Esophagus squamous epithelium (tissue), 5 donors: ENCODE measurements around the gene PLXDC2. TPM values are rescaled to one million over a fixed set of nuclear protein-coding genes. Genes with fewer than 3 reads are reported as not detected.

ENCODE experiments used
- DNase-seq: peaks from one replicate; lab custom pipeline; 2025; lab: John Stamatoyannopoulos, UW
- H3K27ac ChIP-seq, 4 donors: fragments of 200-600 bp; sonication (generic); one replicate each; pipeline ENCODE4 v1.5.1; 2016 to 2019; ENCODE audit warnings: mild to moderate bottlenecking in 1 of 4
- H3K27me3 ChIP-seq, 4 donors: fragments of 200-600 bp; sonication (generic); 1 replicate in 3 of 4; 2 replicates in 1 of 4; pipeline versions ENCODE4 v1.5.1 to v1.6.0; 2017 to 2021; ENCODE audit warnings: antibody characterized with exemption in 1 of 4
- H3K36me3 ChIP-seq, 3 donors: fragments of 200-600 bp; sonication (generic); one replicate each; pipeline ENCODE4 v1.5.1; 2016 to 2019
- H3K4me1 ChIP-seq, 3 donors: fragments of 200-600 bp; sonication (generic); one replicate each; pipeline ENCODE4 v1.5.1; 2017 to 2019
- H3K4me3 ChIP-seq, 4 donors: fragments of 200-600 bp; sonication (generic); 1 replicate in 3 of 4; 2 replicates in 1 of 4; pipeline ENCODE4 v1.5.1; 2016 to 2019; ENCODE audit warnings: mild to moderate bottlenecking in 2 of 4, moderate library complexity in 1 of 4
- H3K9me3 ChIP-seq, 3 donors: fragments of 200-600 bp; sonication (generic); one replicate each; pipeline ENCODE4 v1.5.1; 2016 to 2019
- POLR2A ChIP-seq, 4 donors: fragments of 450-650 bp; IDR thresholded peaks; one replicate each; pipeline ENCODE4 v1.6.1; 2017; ENCODE audit warnings: antibody characterized with exemption in 4 of 4, mild to moderate bottlenecking in 4 of 4, moderate library complexity in 3 of 4
- WGBS, 2 donors: methylation state at CpG; one replicate each; pipeline ENCODE4 v1.1.5; 2018; 5-methylcytosine and 5-hydroxymethylcytosine counted together
- intact Hi-C: fragments of 100-400 bp; cut with DNase I; formaldehyde crosslinking; loops from one replicate; pipeline ENCODE4 v1.15.0; 2022
- total RNA-seq, 4 donors: library from RNA; depleted of rRNA; stranded (reverse); fragments of >200 nt; gene quantifications; one replicate each; pipeline ENCODE4 v1.1.0, GENCODE V29; 2016
- TF ChIP-seq, protein P1 (sequence below), 6 experiments: fragments of 450-650 bp in 4 of 6; fragments of 200-600 bp in 2 of 6; sonication (generic) in 2 of 6; IDR thresholded peaks; one replicate each; pipeline ENCODE4 v1.5.1; 2016 to 2019; ENCODE audit warnings: antibody characterized with exemption in 6 of 6, mild to moderate bottlenecking in 4 of 6, moderate library complexity in 4 of 6
- donor health status: DM: yes; HTN: yes; CAD: no.

The PLXDC2 gene
- total RNA-seq, 4 donors from 2014 or later, result 22.4 to 50.4 (median 36.9) TPM

GRCh38 chr10:19944911-19945663 lies 128.9 kb downstream of the PLXDC2 start:
- intact Hi-C loops, result no loop called here
- H3K27ac ChIP-seq, result peak overlapping the region in 3 of 4 donors; percentile 14 to 40 (median 23)
- H3K27me3 ChIP-seq, result no peaks in the 10 kb centered on the region
- TF ChIP-seq, protein P1, sequence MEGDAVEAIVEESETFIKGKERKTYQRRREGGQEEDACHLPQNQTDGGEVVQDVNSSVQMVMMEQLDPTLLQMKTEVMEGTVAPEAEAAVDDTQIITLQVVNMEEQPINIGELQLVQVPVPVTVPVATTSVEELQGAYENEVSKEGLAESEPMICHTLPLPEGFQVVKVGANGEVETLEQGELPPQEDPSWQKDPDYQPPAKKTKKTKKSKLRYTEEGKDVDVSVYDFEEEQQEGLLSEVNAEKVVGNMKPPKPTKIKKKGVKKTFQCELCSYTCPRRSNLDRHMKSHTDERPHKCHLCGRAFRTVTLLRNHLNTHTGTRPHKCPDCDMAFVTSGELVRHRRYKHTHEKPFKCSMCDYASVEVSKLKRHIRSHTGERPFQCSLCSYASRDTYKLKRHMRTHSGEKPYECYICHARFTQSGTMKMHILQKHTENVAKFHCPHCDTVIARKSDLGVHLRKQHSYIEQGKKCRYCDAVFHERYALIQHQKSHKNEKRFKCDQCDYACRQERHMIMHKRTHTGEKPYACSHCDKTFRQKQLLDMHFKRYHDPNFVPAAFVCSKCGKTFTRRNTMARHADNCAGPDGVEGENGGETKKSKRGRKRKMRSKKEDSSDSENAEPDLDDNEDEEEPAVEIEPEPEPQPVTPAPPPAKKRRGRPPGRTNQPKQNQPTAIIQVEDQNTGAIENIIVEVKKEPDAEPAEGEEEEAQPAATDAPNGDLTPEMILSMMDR (IDR thresholded peaks at IDR 0.05), result no peak
- 50 to 59% methylated on average over 6 of the region's 6 CpGs for WGBS, 2 donors
- no peak for DNase-seq
- H3K4me1 ChIP-seq, result peaks cover 0 to 37% (median 16%) of the 10 kb centered on the region in 3 donors
- H3K4me3 ChIP-seq, result no peak overlapping the region
- no peaks in the 10 kb centered on the region for H3K36me3 ChIP-seq
- H3K9me3 ChIP-seq, result no peaks in the 10 kb centered on the region

DNA sequence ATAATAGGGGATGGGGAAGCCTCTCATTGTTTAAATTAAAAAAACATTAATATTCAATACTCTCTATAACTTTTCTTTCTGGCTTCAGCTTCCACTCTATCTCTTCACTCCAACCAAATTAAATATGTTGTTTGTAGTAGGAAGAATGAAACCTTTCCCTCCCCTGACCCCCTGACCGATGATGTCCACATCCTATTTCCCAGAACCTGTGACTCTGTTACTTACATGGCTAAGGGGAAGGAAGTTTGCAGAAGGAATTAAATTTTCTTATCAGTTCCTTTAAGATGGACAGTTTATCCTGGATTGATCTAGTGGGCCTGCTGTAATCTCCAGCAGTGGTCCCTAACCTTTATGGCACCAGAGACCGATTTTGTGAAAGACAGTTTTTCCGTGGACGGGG lies 130.0 kb downstream of the PLXDC2 start:
- no peaks in the 10 kb centered on the region for H3K9me3 ChIP-seq
- no peak for DNase-seq
- H3K27ac ChIP-seq, result peak overlapping the region in 2 of 4 donors; percentile 23 to 40
- intact Hi-C loops, result no loop called here
- H3K36me3 ChIP-seq, result no peaks in the 10 kb centered on the region
- H3K4me1 ChIP-seq, result peaks cover 0 to 37% (median 16%) of the 10 kb centered on the region in 3 donors
- TF ChIP-seq, protein P1 (IDR thresholded peaks at IDR 0.05), result no peak
- no peak for TF ChIP-seq POLR2A (IDR thresholded peaks at IDR 0.05)
- no peaks in the 10 kb centered on the region for H3K27me3 ChIP-seq
- WGBS, 2 donors, result 82 to 83% methylated on average over 4 of the region's 4 CpGs
- H3K4me3 ChIP-seq, result no peak overlapping the region

- no peak for DNase-seq
- no peak overlapping the region for H3K4me3 ChIP-seq
- no peaks in the 10 kb centered on the region for H3K27me3 ChIP-seq
- H3K36me3 ChIP-seq, result no peaks in the 10 kb centered on the region
- no peaks in the 10 kb centered on the region for H3K9me3 ChIP-seq
- 88 to 90% methylated on average over 6 to 8 of the region's 8 CpGs for WGBS, 2 donors
- intact Hi-C loops, result no loop called here
- H3K27ac ChIP-seq, result no peak overlapping the region
- peaks cover 0 to 37% (median 16%) of the 10 kb centered on the region in 3 donors for H3K4me1 ChIP-seq
- no peak for TF ChIP-seq POLR2A (IDR thresholded peaks at IDR 0.05)
- TF ChIP-seq, protein P1 (IDR thresholded peaks at IDR 0.05), result no peak
These were observed 130.6 kb downstream of the PLXDC2 start for GRCh38 chr10:19946791-19947190.

DNA sequence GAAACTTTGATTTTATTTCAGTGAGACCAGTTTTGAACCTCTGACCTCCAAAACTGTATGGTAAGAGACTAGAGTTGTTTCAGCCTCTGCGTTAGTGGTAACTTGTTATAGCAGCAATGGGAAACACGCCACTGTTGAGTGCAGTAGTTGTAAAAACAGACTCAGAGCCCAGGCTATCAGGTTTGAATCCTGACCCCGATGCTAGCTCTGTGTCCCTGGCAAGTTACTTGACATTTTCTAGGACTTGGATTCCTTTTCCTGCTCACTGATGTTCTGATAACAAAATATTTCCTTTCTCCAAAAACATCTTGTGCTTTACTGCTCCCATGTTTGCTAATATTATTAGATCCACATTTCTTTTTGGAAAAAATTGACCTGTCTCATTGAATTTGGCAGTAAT lies 131.0 kb downstream of the PLXDC2 start:
- H3K9me3 ChIP-seq, result no peaks in the 10 kb centered on the region
- H3K27me3 ChIP-seq, result no peaks in the 10 kb centered on the region
- WGBS, 2 donors, result 43 to 45% methylated on average over 3 of the region's 3 CpGs
- intact Hi-C loops, result no loop called here
- peaks cover 0 to 41% (median 16%) of the 10 kb centered on the region in 3 donors for H3K4me1 ChIP-seq
- H3K36me3 ChIP-seq, result no peaks in the 10 kb centered on the region
- no peak for TF ChIP-seq POLR2A (IDR thresholded peaks at IDR 0.05)
- TF ChIP-seq, protein P1 (IDR thresholded peaks at IDR 0.05), result no peak
- no peak overlapping the region for H3K4me3 ChIP-seq
- H3K27ac ChIP-seq, result peak overlapping the region in 1 of 4 donors; percentile 13
- no peak for DNase-seq

DNA sequence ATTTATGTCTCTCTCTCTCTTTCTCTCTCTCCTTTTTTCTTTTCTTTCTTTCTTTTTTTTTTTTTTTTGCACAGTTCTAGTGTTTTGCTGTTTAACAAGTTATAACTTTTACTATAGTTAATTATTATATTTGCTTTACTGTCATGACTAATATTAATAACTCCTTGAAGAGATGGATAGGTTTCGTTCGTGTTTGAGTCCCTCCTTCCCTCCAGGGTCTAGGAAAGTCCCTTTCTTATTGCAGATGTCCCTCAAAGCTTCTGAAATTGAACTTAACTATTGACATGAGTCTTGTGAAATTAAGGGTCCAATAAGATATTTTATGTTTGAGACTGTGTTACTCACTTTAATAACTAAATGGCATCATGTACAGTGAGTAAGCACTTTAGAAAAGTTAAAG lies 131.4 kb downstream of the PLXDC2 start:
- TF ChIP-seq POLR2A (IDR thresholded peaks at IDR 0.05), result no peak
- TF ChIP-seq, protein P1 (IDR thresholded peaks at IDR 0.05), result no peak
- DNase-seq, result no peak
- intact Hi-C loops, result no loop called here
- WGBS, 2 donors, result 21 to 29% methylated on average over 2 of the region's 2 CpGs
- Histone ChIP-seq H3K27ac (peak overlapping the region in 1 of 4 donors; percentile 13), H3K36me3 (no peaks in the 10 kb centered on the region), H3K4me3 (no peak overlapping the region), H3K4me1 (peaks cover 0 to 46% (median 16%) of the 10 kb centered on the region in 3 donors), H3K27me3 (no peaks in the 10 kb centered on the region), H3K9me3 (no peaks in the 10 kb centered on the region)
